Raji (cell line): ENCODE measurements around the gene OR1L8.

ENCODE experiments used
- POLR2A ChIP-seq: IDR thresholded peaks from 2 replicates; pipeline ENCODE4 v1.6.1; 2011; ENCODE audit warnings: low read depth, low read length, control low read depth; ENCODE audit not compliant: insufficient read depth

OR1L8 gene

GRCh38 chr9:122519376-122519775 is 63.8 kb downstream of the OR1L8 start:
- TF ChIP-seq POLR2A = no peak

- TF ChIP-seq POLR2A = no peak
Measured at GRCh38 chr9:122518841-122519240, 64.3 kb downstream of the OR1L8 start, which contains the start of gene OR1J4. OR1J4 (plus strand) TSS chr9:122519141; CDS start chr9:122519141, 0 bp downstream.

GRCh38 chr9:122518226-122518625 is 65.0 kb downstream of the OR1L8 start:
- TF ChIP-seq POLR2A = no peak
